Measurements from ENCODE around the gene ENDOV.
A peak's percentile ranks its signal among the peaks of the same experiment; 100 is the strongest.

Gene ENDOV

GRCh38 chr17:80414803-80415625 lies at the start of gene ENDOV:
Gene ENDOV, plus strand, starts transcription at chr17:80415167. Its CDS starts 28 bp downstream, at chr17:80415195.
- DNase-seq, result peak; percentile 74

GRCh38 chr17:80365983-80366382 lies 49.0 kb upstream of the ENDOV start:
- DNase-seq, result no peak

- no peak for DNase-seq
These were observed 47.5 kb upstream of the ENDOV start for GRCh38 chr17:80367503-80367902.

GRCh38 chr17:80371196-80371595 lies 43.8 kb upstream of the ENDOV start:
- no peak for DNase-seq

- no peak for DNase-seq
These were observed 42.5 kb upstream of the ENDOV start for GRCh38 chr17:80372456-80372855.

- DNase-seq, result no peak
These were observed 41.9 kb upstream of the ENDOV start for GRCh38 chr17:80372922-80373570.

GRCh38 chr17:80374039-80374731 lies 40.8 kb upstream of the ENDOV start:
- DNase-seq, result no peak

- DNase-seq, result no peak
These were observed 40.0 kb upstream of the ENDOV start for GRCh38 chr17:80374732-80375585.

- no peak for DNase-seq
These were observed 38.4 kb upstream of the ENDOV start for GRCh38 chr17:80376531-80376930.

GRCh38 chr17:80377798-80378197 lies 37.2 kb upstream of the ENDOV start:
- DNase-seq, result no peak

- no peak for DNase-seq
These were observed 35.6 kb upstream of the ENDOV start for GRCh38 chr17:80379348-80379747.

GRCh38 chr17:80380068-80380467 lies 34.9 kb upstream of the ENDOV start:
- DNase-seq, result no peak

- DNase-seq, result no peak
These were observed 34.4 kb upstream of the ENDOV start for GRCh38 chr17:80380555-80381002.

- DNase-seq, result no peak
These were observed 33.5 kb upstream of the ENDOV start for GRCh38 chr17:80381416-80381923.

- no peak for DNase-seq
These were observed 32.5 kb upstream of the ENDOV start for GRCh38 chr17:80382446-80382845.

- DNase-seq, result no peak
These were observed 32.0 kb upstream of the ENDOV start for GRCh38 chr17:80382956-80383355.

- no peak for DNase-seq
These were observed 30.6 kb upstream of the ENDOV start for GRCh38 chr17:80384078-80384960.

GRCh38 chr17:80385046-80385445 lies 29.9 kb upstream of the ENDOV start:
- no peak for DNase-seq

- DNase-seq, result no peak
These were observed 28.6 kb upstream of the ENDOV start for GRCh38 chr17:80386341-80386740.

GRCh38 chr17:80387071-80387470 lies 27.9 kb upstream of the ENDOV start:
- DNase-seq, result no peak

- DNase-seq, result no peak
These were observed 26.8 kb upstream of the ENDOV start for GRCh38 chr17:80388175-80388574.

Measured in NCI-H2029 treated with DMSO at 0.1 percent for 48 hours (cell line).